Hepatocyte (in vitro differentiated cells): ENCODE measurements around the gene PLXNA2. TPM values are rescaled to one million over a fixed set of nuclear protein-coding genes. Genes with fewer than 3 reads are reported as not detected.

Source experiments
- DNase-seq: peaks from one replicate; pipeline ENCODE4 v3.0.0-alpha.2; 2016; ENCODE audit warnings: low spot score
- H2AFZ ChIP-seq: fragments of 200-600 bp; sonication (generic); 2 replicates; pipeline ENCODE4 v1.6.0; 2016; ENCODE audit warnings: antibody characterized with exemption, mild to moderate bottlenecking
- H3K27ac ChIP-seq: fragments of 200-600 bp; sonication (generic); 2 replicates; pipeline ENCODE4 v1.5.1; 2016; ENCODE audit warnings: mild to moderate bottlenecking
- H3K27me3 ChIP-seq: fragments of 200-600 bp; sonication (generic); 2 replicates; pipeline ENCODE4 v1.6.1; 2016
- H3K36me3 ChIP-seq: fragments of 200-600 bp; sonication (generic); replicated peaks from 2 replicates; pipeline ENCODE4 v1.5.1; 2016; ENCODE audit warnings: low read depth; ENCODE audit not compliant: insufficient read depth
- H3K4me1 ChIP-seq: fragments of 200-600 bp; sonication (generic); 2 replicates; pipeline ENCODE4 v1.5.1; 2016; ENCODE audit warnings: mild to moderate bottlenecking, moderate library complexity; ENCODE audit not compliant: insufficient read depth
- H3K4me2 ChIP-seq: fragments of 200-600 bp; sonication (generic); 2 replicates; pipeline ENCODE4 v1.6.0; 2016
- H3K4me3 ChIP-seq: fragments of 200-600 bp; sonication (generic); 2 replicates; pipeline ENCODE4 v1.5.1; 2016; ENCODE audit warnings: mild to moderate bottlenecking
- H3K79me2 ChIP-seq: fragments of 200-600 bp; sonication (generic); 2 replicates; pipeline ENCODE4 v1.6.0; 2017; ENCODE audit warnings: mild to moderate bottlenecking
- H3K9me2 ChIP-seq: fragments of 200-600 bp; sonication (generic); replicated peaks from 2 replicates; pipeline ENCODE4 v1.6.0; 2017; ENCODE audit warnings: mild to moderate bottlenecking; ENCODE audit not compliant: insufficient read depth
- H3K9me3 ChIP-seq: fragments of 200-600 bp; sonication (generic); 2 replicates; pipeline ENCODE4 v1.5.1; 2016; ENCODE audit warnings: low read depth, mild to moderate bottlenecking
- H4K20me1 ChIP-seq: fragments of 200-600 bp; sonication (generic); 2 replicates; pipeline ENCODE4 v1.6.0; 2016; ENCODE audit warnings: mild to moderate bottlenecking; ENCODE audit not compliant: insufficient read depth, poor library complexity, severe bottlenecking
- EZH2 ChIP-seq: fragments of 200-600 bp; sonication (generic); IDR thresholded peaks from 2 replicates; pipeline ENCODE4 v1.6.1; 2016; ENCODE audit warnings: antibody characterized with exemption, mild to moderate bottlenecking, borderline replicate concordance
- EZH2phosphoT487 ChIP-seq: fragments of 200-600 bp; sonication (generic); IDR thresholded peaks from one replicate; pipeline ENCODE4 v1.6.1; 2018; ENCODE audit warnings: antibody characterized with exemption, mild to moderate bottlenecking, low read depth, moderate library complexity; ENCODE audit not compliant: unreplicated experiment, severe bottlenecking
- WGBS: methylation state at CpG from one replicate; pipeline ENCODE4 v1.1.6; 2016; ENCODE audit warnings: low lambda C conversion rate; ENCODE audit errors: missing lambda C conversion rate; 5-methylcytosine and 5-hydroxymethylcytosine counted together
- polyA plus RNA-seq: library from polyadenylated mRNA; unstranded; fragments of >200 nt; fragmentation: Nextera tagmentation; extraction: Ambion mirVana; gene quantifications from 2 replicates; pipeline ENCODE4 v1.2.1, GENCODE V29; 2016
- total RNA-seq: library from RNA; depleted of rRNA; stranded (reverse); fragments of >200 nt; gene quantifications from 2 replicates; pipeline ENCODE4 v1.2.3, GENCODE V29; 2014
- TF ChIP-seq, protein P1 (sequence below): fragments of 200-600 bp; sonication (generic); IDR thresholded peaks from 2 replicates; pipeline ENCODE4 v1.5.1; 2016; ENCODE audit warnings: antibody characterized with exemption, mild to moderate bottlenecking; ENCODE audit not compliant: poor library complexity

The PLXNA2 gene
- total and polyA plus RNA-seq, 2 experiments from 2014 or later: 9.8 to 13.1 TPM

DNA sequence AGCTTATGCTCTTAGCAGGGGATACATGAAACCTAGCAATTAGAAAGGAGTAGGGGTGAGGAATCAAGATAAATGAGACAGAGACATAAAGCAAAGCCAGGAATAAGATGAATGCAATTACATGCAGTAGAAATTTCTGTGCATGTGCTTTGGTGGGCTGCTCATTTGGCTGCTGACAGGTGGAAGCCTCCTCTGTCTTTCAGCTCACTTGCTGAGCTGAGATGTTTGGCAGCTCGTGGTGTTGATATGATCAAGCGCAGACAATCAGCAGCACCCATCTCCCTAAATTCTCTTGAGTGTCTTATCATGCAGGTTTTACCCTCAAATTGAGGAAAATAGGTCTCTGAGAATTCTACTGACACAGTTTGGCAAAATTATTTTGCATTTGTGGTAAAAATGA, 224.9 kb downstream of the PLXNA2 start:
- H3K9me2 ChIP-seq: no peaks in the 10 kb centered on the region
- peaks cover 11% of the 10 kb centered on the region for H3K27me3 ChIP-seq
- no peak overlapping the region for H3K27ac ChIP-seq
- 74% methylated on average over 2 of the region's 2 CpGs for WGBS
- H3K79me2 ChIP-seq: no peaks in the 10 kb centered on the region
- no peak for DNase-seq
- no peaks in the 10 kb centered on the region for H3K4me1 ChIP-seq
- TF ChIP-seq EZH2 (no peak), EZH2phosphoT487 (no peak)
- TF ChIP-seq, protein P1, sequence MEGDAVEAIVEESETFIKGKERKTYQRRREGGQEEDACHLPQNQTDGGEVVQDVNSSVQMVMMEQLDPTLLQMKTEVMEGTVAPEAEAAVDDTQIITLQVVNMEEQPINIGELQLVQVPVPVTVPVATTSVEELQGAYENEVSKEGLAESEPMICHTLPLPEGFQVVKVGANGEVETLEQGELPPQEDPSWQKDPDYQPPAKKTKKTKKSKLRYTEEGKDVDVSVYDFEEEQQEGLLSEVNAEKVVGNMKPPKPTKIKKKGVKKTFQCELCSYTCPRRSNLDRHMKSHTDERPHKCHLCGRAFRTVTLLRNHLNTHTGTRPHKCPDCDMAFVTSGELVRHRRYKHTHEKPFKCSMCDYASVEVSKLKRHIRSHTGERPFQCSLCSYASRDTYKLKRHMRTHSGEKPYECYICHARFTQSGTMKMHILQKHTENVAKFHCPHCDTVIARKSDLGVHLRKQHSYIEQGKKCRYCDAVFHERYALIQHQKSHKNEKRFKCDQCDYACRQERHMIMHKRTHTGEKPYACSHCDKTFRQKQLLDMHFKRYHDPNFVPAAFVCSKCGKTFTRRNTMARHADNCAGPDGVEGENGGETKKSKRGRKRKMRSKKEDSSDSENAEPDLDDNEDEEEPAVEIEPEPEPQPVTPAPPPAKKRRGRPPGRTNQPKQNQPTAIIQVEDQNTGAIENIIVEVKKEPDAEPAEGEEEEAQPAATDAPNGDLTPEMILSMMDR: no peak
- no peaks in the 10 kb centered on the region for H3K9me3 ChIP-seq
- no peaks in the 10 kb centered on the region for H3K36me3 ChIP-seq
- no peak overlapping the region for H2AFZ ChIP-seq
- H4K20me1 ChIP-seq: no peaks in the 10 kb centered on the region
- no peak overlapping the region for H3K4me2 ChIP-seq
- H3K4me3 ChIP-seq: no peak overlapping the region

DNA sequence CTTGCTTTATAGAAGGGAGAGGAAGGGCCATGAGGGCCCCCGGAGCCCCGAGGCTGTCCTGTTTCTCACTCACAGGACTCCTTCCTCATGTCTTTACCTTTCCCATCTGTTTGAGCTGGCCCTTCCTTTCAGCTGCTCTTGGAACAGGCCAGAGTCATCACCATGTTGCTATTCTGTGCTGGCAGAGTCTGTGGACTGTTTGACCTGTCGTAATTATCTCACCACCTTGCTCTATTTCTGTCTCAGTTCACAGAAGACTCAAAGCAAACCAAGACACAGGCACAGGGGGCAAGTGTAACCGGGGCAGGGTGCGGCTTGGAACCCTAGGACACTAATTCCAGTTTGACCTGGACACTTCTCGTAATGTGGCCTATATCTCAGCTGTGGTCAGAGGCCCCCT, 228.9 kb downstream of the PLXNA2 start:
- no peak overlapping the region for H2AFZ ChIP-seq
- peaks cover 7% of the 10 kb centered on the region for H3K27me3 ChIP-seq
- H3K9me3 ChIP-seq: no peaks in the 10 kb centered on the region
- no peak for DNase-seq
- H3K79me2 ChIP-seq: no peaks in the 10 kb centered on the region
- H3K9me2 ChIP-seq: no peaks in the 10 kb centered on the region
- H3K27ac ChIP-seq: no peak overlapping the region
- no peak overlapping the region for H3K4me2 ChIP-seq
- H3K4me1 ChIP-seq: no peaks in the 10 kb centered on the region
- TF ChIP-seq EZH2 (no peak), EZH2phosphoT487 (no peak)
- TF ChIP-seq, protein P1: no peak
- H3K4me3 ChIP-seq: no peak overlapping the region
- no peaks in the 10 kb centered on the region for H4K20me1 ChIP-seq
- WGBS: 77% methylated on average over 6 of the region's 6 CpGs
- H3K36me3 ChIP-seq: no peaks in the 10 kb centered on the region

GRCh38 chr1:208013210-208013609, 231.0 kb downstream of the PLXNA2 start:
- Histone ChIP-seq H3K27me3 (no peaks in the 10 kb centered on the region), H3K36me3 (no peaks in the 10 kb centered on the region), H3K9me3 (no peaks in the 10 kb centered on the region), H3K4me3 (no peak overlapping the region), H2AFZ (no peak overlapping the region), H3K79me2 (no peaks in the 10 kb centered on the region), H3K27ac (no peak overlapping the region), H4K20me1 (no peaks in the 10 kb centered on the region), H3K4me1 (no peaks in the 10 kb centered on the region), H3K9me2 (no peaks in the 10 kb centered on the region), H3K4me2 (no peak overlapping the region)
- 74% methylated on average over 2 of the region's 2 CpGs for WGBS
- TF ChIP-seq EZH2: no peak
- TF ChIP-seq, protein P1: no peak
- TF ChIP-seq EZH2phosphoT487: no peak
- DNase-seq: no peak

DNA sequence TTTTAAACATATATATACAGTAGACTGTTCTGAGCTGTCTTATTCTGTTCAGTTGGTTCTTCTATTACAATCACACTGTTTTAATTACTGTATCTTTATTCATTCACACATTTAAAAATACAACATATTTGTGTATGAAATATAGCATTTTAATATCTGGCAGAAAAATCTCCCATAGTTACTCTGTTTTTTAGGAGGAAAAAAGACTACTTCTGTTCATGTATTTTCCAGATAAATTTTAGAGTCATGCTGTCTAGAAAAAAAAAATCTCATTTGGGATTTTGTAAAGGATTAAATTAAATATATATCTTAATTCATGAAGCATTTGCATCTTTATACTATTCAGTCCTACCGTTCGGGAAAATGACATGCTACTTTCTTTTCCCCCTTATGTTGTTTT, 231.5 kb downstream of the PLXNA2 start:
- Histone ChIP-seq H4K20me1 (no peaks in the 10 kb centered on the region), H3K79me2 (no peaks in the 10 kb centered on the region), H2AFZ (no peak overlapping the region), H3K4me2 (no peak overlapping the region), H3K4me1 (no peaks in the 10 kb centered on the region), H3K27ac (no peak overlapping the region), H3K4me3 (no peak overlapping the region), H3K36me3 (no peaks in the 10 kb centered on the region), H3K27me3 (no peaks in the 10 kb centered on the region), H3K9me2 (no peaks in the 10 kb centered on the region), H3K9me3 (no peaks in the 10 kb centered on the region)
- 47% methylated on average over 2 of the region's 2 CpGs for WGBS
- no peak for TF ChIP-seq EZH2
- TF ChIP-seq EZH2phosphoT487: no peak
- TF ChIP-seq, protein P1: no peak
- DNase-seq: no peak
